Neural cell (in vitro differentiated cells): ENCODE data around the gene WNK2. TPM values are rescaled to one million over a fixed set of nuclear protein-coding genes. Genes with fewer than 3 reads are reported as not detected.

Experiments used
- H2AFZ ChIP-seq: fragments of 200-600, 300-800 bp; sonication (generic), shearing (Covaris generic); 2 replicates; pipeline ENCODE4 v1.6.0; 2014; ENCODE audit warnings: low read depth, mild to moderate bottlenecking, antibody characterized with exemption, low read length, moderate library complexity
- H3F3A ChIP-seq: fragments of 200-600 bp; shearing (Covaris generic); 2 replicates; pipeline ENCODE4 v1.6.1; 2016; ENCODE audit warnings: mild to moderate bottlenecking, moderate library complexity, mixed read lengths, antibody characterized with exemption, low read length; ENCODE audit not compliant: insufficient read depth, poor library complexity, severe bottlenecking
- H3K27ac ChIP-seq: fragments of 200-600, 300-800 bp; sonication (generic), shearing (Covaris generic); 2 replicates; pipeline ENCODE4 v1.5.1; 2014; ENCODE audit warnings: mild to moderate bottlenecking, low read length, moderate library complexity
- H3K27me3 ChIP-seq: fragments of 300-800, 200-600 bp; sonication (generic), shearing (Covaris generic); 2 replicates; pipeline ENCODE4 v1.6.0; 2014; ENCODE audit warnings: mild to moderate bottlenecking, low read depth, low read length, moderate library complexity; ENCODE audit not compliant: insufficient read depth
- H3K36me3 ChIP-seq: fragments of 300-800, 200-600 bp; sonication (generic), shearing (Covaris generic); 2 replicates; pipeline ENCODE4 v1.5.1; 2014; ENCODE audit warnings: mild to moderate bottlenecking, antibody characterized with exemption, low read length, moderate library complexity; ENCODE audit not compliant: insufficient read depth
- H3K4me2 ChIP-seq: fragments of 300-800, 200-600 bp; sonication (generic), shearing (Covaris generic); 2 replicates; pipeline ENCODE4 v1.6.0; 2014; ENCODE audit warnings: mild to moderate bottlenecking, low read length
- H3K4me3 ChIP-seq: fragments of 300-800, 200-600 bp; sonication (generic), shearing (Covaris generic); 2 replicates; pipeline ENCODE4 v1.5.1; 2014; ENCODE audit warnings: mild to moderate bottlenecking, low read length, moderate library complexity
- H3K79me2 ChIP-seq: fragments of 200-600 bp; shearing (Covaris generic); replicated peaks from 2 replicates; pipeline ENCODE4 v1.6.0; 2014; ENCODE audit warnings: mild to moderate bottlenecking, low read length, moderate library complexity; ENCODE audit not compliant: insufficient read depth
- H3K9ac ChIP-seq: fragments of 300-800, 200-600 bp; sonication (generic), shearing (Covaris generic); 2 replicates; pipeline ENCODE4 v1.6.1; 2016; ENCODE audit warnings: mild to moderate bottlenecking, low read length, mixed read lengths
- H3K9me2 ChIP-seq: fragments of 200-600 bp; shearing (Covaris generic); 2 replicates; pipeline ENCODE4 v1.6.1; 2016; ENCODE audit warnings: mild to moderate bottlenecking, low read length, mixed read lengths; ENCODE audit not compliant: insufficient read depth
- H3K9me3 ChIP-seq: fragments of 200-600, 300-800 bp; sonication (generic), shearing (Covaris generic); 2 replicates; pipeline ENCODE4 v1.6.1; 2016; ENCODE audit warnings: mild to moderate bottlenecking, mixed run types, low read length, moderate library complexity, mixed read lengths
- H4K20me1 ChIP-seq: fragments of 200-600 bp; shearing (Covaris generic); 2 replicates; pipeline ENCODE4 v1.6.1; 2016; ENCODE audit warnings: mild to moderate bottlenecking, mixed run types; ENCODE audit not compliant: insufficient read depth
- CTCF ChIP-seq: fragments of 450-650 bp; IDR thresholded peaks from 2 replicates; pipeline ENCODE4 v1.5.1; 2014; ENCODE audit warnings: antibody characterized with exemption, mild to moderate bottlenecking, moderate library complexity; ENCODE audit not compliant: poor library complexity, severe bottlenecking
- EP300 ChIP-seq: fragments of 450-650 bp; conservative IDR thresholded peaks from 2 replicates; pipeline ENCODE4 v1.6.1; 2014; ENCODE audit warnings: antibody characterized with exemption, mild to moderate bottlenecking, moderate library complexity; ENCODE audit not compliant: poor library complexity, severe bottlenecking
- EZH2 ChIP-seq: fragments of 200-600, 300-800 bp; shearing (Covaris generic), sonication (generic); IDR thresholded peaks from 2 replicates; pipeline ENCODE4 v1.6.1; 2014; ENCODE audit warnings: antibody characterized with exemption, low read length, borderline replicate concordance, mild to moderate bottlenecking; ENCODE audit not compliant: insufficient read depth, poor library complexity, severe bottlenecking
- MXI1 ChIP-seq: fragments of 450-650 bp; conservative IDR thresholded peaks from 2 replicates; pipeline ENCODE4 v1.6.1; 2014; ENCODE audit warnings: antibody characterized with exemption, mild to moderate bottlenecking; ENCODE audit not compliant: poor library complexity, severe bottlenecking
- POLR2AphosphoS5 ChIP-seq: IDR thresholded peaks from 2 replicates; pipeline ENCODE4 v1.6.1; 2012
- RAD21 ChIP-seq: fragments of 450-650 bp; conservative IDR thresholded peaks from 2 replicates; pipeline ENCODE4 v1.6.1; 2014; ENCODE audit warnings: antibody characterized with exemption, mild to moderate bottlenecking, moderate library complexity
- SMC3 ChIP-seq: fragments of 450-650 bp; conservative IDR thresholded peaks from 2 replicates; pipeline ENCODE4 v1.6.1; 2014; ENCODE audit warnings: antibody characterized with exemption, mild to moderate bottlenecking, moderate library complexity; ENCODE audit not compliant: poor library complexity
- TAF1 ChIP-seq: IDR thresholded peaks from 2 replicates; pipeline ENCODE4 v1.6.1; 2012; ENCODE audit warnings: low read depth
- polyA plus RNA-seq: library from polyadenylated mRNA; depleted of rRNA; stranded (reverse); fragments of >200 nt; gene quantifications from 2 replicates; pipeline ENCODE4 v1.2.3, GENCODE V29; 2014
- TF ChIP-seq, protein P1 (sequence below): IDR thresholded peaks from 2 replicates; pipeline ENCODE4 v1.6.1; 2012; ENCODE audit warnings: borderline replicate concordance

WNK2 gene
- polyA plus RNA-seq, 1 donor from 2014 or later = 37.1 TPM

- H3K9me3 ChIP-seq = no peaks in the 10 kb centered on the region
- H3K4me2 ChIP-seq = no peak overlapping the region
- H3K27ac ChIP-seq = no peak overlapping the region
- H3K4me3 ChIP-seq = no peak overlapping the region
- no peaks in the 10 kb centered on the region for H3K79me2 ChIP-seq
- H3F3A ChIP-seq = no peaks in the 10 kb centered on the region
- H3K9ac ChIP-seq = no peak overlapping the region
- H2AFZ ChIP-seq = no peak overlapping the region
- H3K36me3 ChIP-seq = no peaks in the 10 kb centered on the region
- no peaks in the 10 kb centered on the region for H3K9me2 ChIP-seq
- TF ChIP-seq, protein P1, sequence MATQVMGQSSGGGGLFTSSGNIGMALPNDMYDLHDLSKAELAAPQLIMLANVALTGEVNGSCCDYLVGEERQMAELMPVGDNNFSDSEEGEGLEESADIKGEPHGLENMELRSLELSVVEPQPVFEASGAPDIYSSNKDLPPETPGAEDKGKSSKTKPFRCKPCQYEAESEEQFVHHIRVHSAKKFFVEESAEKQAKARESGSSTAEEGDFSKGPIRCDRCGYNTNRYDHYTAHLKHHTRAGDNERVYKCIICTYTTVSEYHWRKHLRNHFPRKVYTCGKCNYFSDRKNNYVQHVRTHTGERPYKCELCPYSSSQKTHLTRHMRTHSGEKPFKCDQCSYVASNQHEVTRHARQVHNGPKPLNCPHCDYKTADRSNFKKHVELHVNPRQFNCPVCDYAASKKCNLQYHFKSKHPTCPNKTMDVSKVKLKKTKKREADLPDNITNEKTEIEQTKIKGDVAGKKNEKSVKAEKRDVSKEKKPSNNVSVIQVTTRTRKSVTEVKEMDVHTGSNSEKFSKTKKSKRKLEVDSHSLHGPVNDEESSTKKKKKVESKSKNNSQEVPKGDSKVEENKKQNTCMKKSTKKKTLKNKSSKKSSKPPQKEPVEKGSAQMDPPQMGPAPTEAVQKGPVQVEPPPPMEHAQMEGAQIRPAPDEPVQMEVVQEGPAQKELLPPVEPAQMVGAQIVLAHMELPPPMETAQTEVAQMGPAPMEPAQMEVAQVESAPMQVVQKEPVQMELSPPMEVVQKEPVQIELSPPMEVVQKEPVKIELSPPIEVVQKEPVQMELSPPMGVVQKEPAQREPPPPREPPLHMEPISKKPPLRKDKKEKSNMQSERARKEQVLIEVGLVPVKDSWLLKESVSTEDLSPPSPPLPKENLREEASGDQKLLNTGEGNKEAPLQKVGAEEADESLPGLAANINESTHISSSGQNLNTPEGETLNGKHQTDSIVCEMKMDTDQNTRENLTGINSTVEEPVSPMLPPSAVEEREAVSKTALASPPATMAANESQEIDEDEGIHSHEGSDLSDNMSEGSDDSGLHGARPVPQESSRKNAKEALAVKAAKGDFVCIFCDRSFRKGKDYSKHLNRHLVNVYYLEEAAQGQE = no peak
- TF ChIP-seq RAD21 = no peak
- TF ChIP-seq EP300 = no peak
- no peak for TF ChIP-seq EZH2
- TF ChIP-seq POLR2AphosphoS5 = no peak
- no peak for TF ChIP-seq CTCF
- TF ChIP-seq TAF1 = no peak
- no peak for TF ChIP-seq SMC3
- TF ChIP-seq MXI1 = no peak
- H4K20me1 ChIP-seq = no peaks in the 10 kb centered on the region
- H3K27me3 ChIP-seq = no peaks in the 10 kb centered on the region
These were observed 114.8 kb downstream of the WNK2 start for GRCh38 chr9:93298498-93299417.

DNA sequence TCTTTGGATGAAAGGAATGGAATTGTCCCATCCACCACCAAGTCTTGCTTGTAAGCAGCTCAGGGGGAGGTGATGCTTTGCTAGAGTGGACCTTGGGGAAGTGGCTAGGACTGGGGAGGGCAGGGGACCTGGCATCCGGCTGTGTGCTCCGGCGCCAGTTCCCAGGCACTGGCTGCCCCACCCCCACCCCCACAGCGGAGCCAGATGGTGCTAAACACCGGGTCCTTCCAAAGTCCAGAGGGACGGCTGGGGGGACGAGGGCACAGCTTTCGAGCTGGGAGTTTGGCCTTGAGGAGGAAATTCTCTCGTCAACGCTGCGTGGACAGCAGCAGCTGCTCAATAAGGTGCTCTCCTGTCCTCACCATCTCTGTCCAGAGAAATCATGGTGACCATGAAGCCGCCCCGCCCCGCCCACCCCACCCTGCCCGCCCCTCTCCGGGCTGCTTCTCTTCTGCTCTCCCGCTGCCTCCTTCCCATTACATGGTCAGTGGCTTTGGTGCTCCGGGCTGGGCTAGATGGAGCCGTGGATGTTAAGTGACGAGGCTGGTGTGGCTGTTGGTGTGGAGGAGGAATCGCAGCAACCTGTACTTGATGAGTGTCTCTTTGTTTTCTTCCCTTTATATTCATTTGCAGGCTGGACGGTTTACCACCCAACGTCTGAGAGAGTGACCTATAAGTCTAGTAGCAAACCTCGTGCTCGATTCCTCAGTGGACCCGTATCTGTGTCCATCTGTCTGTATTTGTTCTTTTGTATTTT is 115.7 kb downstream of the WNK2 start:
- H3K36me3 ChIP-seq = no peaks in the 10 kb centered on the region
- no peaks in the 10 kb centered on the region for H4K20me1 ChIP-seq
- no peak overlapping the region for H3K27ac ChIP-seq

More for the DNA sequence above, 115.7 kb downstream of the WNK2 start:
- no peaks in the 10 kb centered on the region for H3K9me2 ChIP-seq
- H2AFZ ChIP-seq = no peak overlapping the region
- no peaks in the 10 kb centered on the region for H3K9me3 ChIP-seq
- TF ChIP-seq EZH2 (no peak), EP300 (no peak), MXI1 (no peak), POLR2AphosphoS5 (no peak), CTCF (no peak), SMC3 (no peak), RAD21 (no peak), TAF1 (no peak)
- TF ChIP-seq, protein P1 = no peak
- H3K27me3 ChIP-seq = no peaks in the 10 kb centered on the region
- no peaks in the 10 kb centered on the region for H3K79me2 ChIP-seq
- H3K4me3 ChIP-seq = no peak overlapping the region
- no peak overlapping the region for H3K4me2 ChIP-seq
- no peak overlapping the region for H3K9ac ChIP-seq
- H3F3A ChIP-seq = no peaks in the 10 kb centered on the region
